ENCODE data around the gene FUT3. TPM values are rescaled to one million over a fixed set of nuclear protein-coding genes. Genes with fewer than 3 reads are reported as not detected.

FUT3 gene
- total RNA-seq, 1 donor from 2014 or later: 16.1 TPM

DNA sequence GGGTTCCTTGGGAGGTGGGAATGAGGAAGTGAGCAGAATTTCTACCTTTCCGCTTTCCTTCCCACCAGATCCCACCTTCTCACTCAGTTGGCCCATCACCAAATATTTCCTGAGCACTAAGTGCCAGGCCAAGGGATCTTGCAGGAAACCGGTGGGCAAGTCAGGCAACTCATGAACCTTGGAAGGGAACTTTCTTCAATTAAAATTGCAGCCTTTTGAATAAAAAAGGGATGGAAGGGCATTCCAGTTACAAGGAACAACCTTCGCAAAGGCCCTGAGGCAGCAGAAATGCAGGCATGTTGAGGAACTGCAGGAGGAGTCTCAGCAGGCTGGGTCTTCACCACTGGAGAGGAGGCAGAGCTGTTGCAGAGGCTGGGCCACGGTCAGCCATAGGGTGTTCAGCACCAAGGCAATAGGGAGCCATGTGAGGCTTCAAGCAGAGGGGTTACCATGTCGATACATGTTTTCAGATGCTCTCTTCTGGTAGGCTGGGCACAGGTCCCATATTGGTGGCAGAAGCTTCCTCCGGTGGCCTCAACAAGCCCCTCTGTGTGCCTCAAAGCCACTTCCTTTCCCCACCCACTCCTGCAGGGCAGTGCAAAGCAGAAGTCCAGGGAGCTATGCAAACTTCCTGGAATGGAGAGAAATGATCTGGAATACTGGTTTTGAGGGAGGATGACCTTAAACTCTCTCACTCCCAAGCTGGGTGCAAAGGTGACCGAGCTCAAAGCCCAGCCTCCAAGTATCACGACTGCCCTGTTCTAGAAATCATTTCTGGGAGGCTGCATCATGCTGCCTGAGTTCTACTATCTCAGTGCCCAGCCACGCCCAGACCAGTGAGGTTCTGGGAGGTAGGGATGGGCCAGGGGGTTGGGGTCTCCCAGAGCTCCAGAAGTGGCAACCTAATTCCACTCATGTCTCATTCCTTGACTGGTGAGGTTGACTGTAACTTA lies 11.9 kb downstream of the FUT3 start, which contains the start of gene FUT6:
Gene FUT6 (minus strand): TSS at position 638 of the 953 bp plus-strand sequence. CDS start 7,135 bp downstream, outside the sequence.
- Histone ChIP-seq H3K4me3 (ENCODE audit: low read depth, low read length) (no peak within 1 kb of the TSS), H3K27me3 (ENCODE audit: control insufficient read depth, insufficient read depth, low read length) (no peaks in the 10 kb centered on the region), H3K36me3 (ENCODE audit: control insufficient read depth, insufficient read depth, low read length) (no peaks in the 10 kb centered on the region)
- TF ChIP-seq, protein P1, sequence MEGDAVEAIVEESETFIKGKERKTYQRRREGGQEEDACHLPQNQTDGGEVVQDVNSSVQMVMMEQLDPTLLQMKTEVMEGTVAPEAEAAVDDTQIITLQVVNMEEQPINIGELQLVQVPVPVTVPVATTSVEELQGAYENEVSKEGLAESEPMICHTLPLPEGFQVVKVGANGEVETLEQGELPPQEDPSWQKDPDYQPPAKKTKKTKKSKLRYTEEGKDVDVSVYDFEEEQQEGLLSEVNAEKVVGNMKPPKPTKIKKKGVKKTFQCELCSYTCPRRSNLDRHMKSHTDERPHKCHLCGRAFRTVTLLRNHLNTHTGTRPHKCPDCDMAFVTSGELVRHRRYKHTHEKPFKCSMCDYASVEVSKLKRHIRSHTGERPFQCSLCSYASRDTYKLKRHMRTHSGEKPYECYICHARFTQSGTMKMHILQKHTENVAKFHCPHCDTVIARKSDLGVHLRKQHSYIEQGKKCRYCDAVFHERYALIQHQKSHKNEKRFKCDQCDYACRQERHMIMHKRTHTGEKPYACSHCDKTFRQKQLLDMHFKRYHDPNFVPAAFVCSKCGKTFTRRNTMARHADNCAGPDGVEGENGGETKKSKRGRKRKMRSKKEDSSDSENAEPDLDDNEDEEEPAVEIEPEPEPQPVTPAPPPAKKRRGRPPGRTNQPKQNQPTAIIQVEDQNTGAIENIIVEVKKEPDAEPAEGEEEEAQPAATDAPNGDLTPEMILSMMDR (IDR thresholded peaks at IDR 0.05; ENCODE audit: insufficient read depth, low read length, severe bottlenecking): no peak
- DNase-seq (ENCODE audit: low read depth) (no peak), FAIRE-seq (no peak)

DNA sequence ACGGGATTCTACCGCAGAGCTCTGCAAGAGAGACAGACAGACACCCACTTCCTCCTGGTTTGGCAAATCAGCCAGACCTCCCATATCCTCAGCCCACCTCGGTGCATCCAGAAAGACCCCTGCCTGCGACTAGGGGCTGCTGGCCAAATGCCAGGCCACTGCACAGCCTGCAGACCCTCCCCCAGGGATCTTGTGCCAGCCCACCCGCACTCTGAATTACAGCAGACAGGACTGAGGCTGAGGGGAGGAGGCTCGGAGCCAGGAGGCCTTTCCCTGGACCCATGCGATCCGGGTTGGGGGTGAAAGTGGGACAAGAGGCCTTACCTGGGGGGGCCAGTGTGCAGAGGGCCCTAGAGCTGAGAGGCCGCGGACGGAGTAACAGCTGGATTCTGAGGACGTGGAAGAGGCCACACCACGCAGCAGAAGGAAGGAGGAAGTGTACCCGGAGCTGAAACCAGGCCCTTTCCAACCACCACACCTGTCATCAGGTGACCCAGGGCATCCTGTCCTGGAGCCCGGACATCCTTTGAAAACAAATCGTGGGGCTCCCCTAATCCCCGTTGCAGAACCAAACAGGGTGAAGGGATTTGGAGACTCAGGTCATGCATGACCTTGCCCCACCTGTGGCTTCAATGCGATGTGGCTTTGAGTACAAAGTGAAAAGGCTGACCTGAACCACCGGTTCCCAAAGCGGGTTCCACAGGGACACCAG lies 12.7 kb downstream of the FUT3 start:
- Histone ChIP-seq H3K27me3 (ENCODE audit: control insufficient read depth, insufficient read depth, low read length) (no peaks in the 10 kb centered on the region), H3K4me3 (ENCODE audit: low read depth, low read length) (no peak overlapping the region), H3K36me3 (ENCODE audit: control insufficient read depth, insufficient read depth, low read length) (no peaks in the 10 kb centered on the region)
- TF ChIP-seq, protein P1 (IDR thresholded peaks at IDR 0.05; ENCODE audit: insufficient read depth, low read length, severe bottlenecking): no peak
- no peak for DNase-seq (ENCODE audit: low read depth)
- no peak for FAIRE-seq

DNA sequence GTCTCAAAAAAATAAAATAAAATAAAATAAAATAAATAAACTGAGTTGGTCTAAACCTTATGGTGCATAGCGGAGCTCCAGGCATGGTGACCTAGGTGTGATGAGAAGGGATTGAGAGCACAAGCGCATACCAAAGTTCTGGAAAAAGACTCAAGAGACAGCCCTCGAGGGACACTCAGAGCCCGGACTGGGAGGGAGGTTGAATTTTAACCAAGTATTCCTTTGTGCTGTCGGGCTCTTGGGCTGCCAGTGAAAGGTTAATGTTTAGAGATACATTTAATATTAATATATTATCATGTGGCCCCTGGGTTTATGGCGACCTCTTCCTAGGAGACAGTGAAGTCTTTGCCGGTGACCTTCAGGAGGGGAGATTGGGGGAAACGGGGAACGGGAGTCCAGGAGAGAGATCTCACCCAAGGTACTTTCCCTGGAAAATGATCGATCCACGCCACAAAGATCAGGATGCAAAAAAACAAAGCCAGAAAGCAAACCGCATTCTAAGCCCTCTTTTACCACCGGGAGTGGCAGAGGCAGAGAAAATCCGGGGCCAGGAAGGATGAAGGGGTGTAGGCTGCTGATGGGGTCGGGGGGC lies 13.4 kb downstream of the FUT3 start:
- no peaks in the 10 kb centered on the region for H3K27me3 ChIP-seq (ENCODE audit: control insufficient read depth, insufficient read depth, low read length)
- no peak overlapping the region for H3K4me3 ChIP-seq (ENCODE audit: low read depth, low read length)
- DNase-seq (ENCODE audit: low read depth) (no peak), FAIRE-seq (no peak)
- TF ChIP-seq, protein P1 (IDR thresholded peaks at IDR 0.05; ENCODE audit: insufficient read depth, low read length, severe bottlenecking): no peak
- H3K36me3 ChIP-seq (ENCODE audit: control insufficient read depth, insufficient read depth, low read length): no peaks in the 10 kb centered on the region

DNA sequence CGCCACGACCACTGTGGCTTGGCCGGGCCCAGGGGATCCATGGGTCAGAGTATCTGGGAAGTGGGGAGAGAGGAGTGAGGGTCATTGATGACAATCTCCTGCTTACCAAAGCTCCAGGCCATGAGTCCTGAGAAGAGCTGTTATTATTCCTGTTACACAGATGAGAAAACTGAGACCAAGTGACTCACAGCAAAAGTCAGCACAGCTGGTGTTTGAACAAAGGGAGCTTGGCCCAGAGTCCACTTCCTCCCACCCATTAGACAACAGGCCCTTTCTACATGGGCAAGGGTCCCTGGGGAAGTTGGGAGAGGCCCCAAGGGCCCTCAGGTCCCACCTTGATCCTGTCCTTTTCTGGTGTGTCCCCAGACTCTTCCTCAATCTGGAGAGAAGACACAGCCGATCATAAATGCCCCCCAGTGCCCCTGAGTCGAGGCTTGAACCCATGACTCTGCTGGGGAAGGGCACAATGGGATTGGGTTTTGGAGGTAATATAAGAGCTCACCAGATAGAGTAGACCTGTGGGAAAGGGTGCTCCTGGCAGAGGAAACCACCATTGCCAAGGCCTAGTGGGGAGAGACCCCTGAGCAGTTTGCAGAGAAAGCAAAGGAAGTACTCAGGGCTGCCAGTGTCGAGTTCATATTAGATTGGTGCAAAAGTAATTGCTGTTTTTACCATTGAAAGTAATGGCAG lies 18.6 kb downstream of the FUT3 start:
- peak; percentile 50 for FAIRE-seq
- H3K27me3 ChIP-seq (ENCODE audit: control insufficient read depth, insufficient read depth, low read length): no peaks in the 10 kb centered on the region
- H3K36me3 ChIP-seq (ENCODE audit: control insufficient read depth, insufficient read depth, low read length): no peaks in the 10 kb centered on the region
- DNase-seq (ENCODE audit: low read depth): no peak
- TF ChIP-seq, protein P1 (IDR thresholded peaks at IDR 0.05; ENCODE audit: insufficient read depth, low read length, severe bottlenecking): no peak
- H3K4me3 ChIP-seq (ENCODE audit: low read depth, low read length): no peak overlapping the region

DNA sequence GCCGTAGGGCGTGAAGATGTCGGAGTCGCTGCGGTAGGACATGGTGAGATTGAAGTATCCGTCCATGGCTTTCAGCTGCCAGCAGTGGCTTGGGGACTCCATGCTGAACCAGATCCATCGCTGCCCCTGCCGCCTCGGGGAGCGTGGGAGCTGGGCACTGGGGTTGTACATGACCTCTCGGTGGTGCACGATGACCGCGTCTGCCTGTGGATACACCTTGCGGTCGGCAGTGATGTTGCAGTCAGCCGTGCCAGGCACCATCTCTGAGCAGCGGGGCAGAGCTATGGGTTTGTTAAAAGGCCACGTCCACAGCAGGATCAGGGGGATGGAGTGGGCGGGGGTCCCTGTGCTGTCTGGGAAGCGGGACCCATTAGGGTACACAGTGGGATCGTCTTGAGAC lies 19.2 kb downstream of the FUT3 start:
- no peak for FAIRE-seq
- Histone ChIP-seq H3K4me3 (ENCODE audit: low read depth, low read length) (no peak overlapping the region), H3K36me3 (ENCODE audit: control insufficient read depth, insufficient read depth, low read length) (no peaks in the 10 kb centered on the region), H3K27me3 (ENCODE audit: control insufficient read depth, insufficient read depth, low read length) (no peaks in the 10 kb centered on the region)
- DNase-seq (ENCODE audit: low read depth): no peak
- TF ChIP-seq, protein P1 (IDR thresholded peaks at IDR 0.05; ENCODE audit: insufficient read depth, low read length, severe bottlenecking): no peak

Measured in bronchial epithelial cell (primary cell).